HepG2 (cell line): ENCODE data around the gene GBX1. TPM values are rescaled to one million over a fixed set of nuclear protein-coding genes. Genes with fewer than 3 reads are reported as not detected.

Source experiments
- E2F2 ChIP-seq: sonication (generic); formaldehyde crosslinking; IDR thresholded peaks from 2 replicates; pipeline ENCODE4 v1.4.0; 2020; ENCODE audit warnings: missing genetic modification reagents, borderline replicate concordance
- FIP1L1 ChIP-seq: fragments of 200-400 bp; formaldehyde crosslinking; IDR thresholded peaks from 2 replicates; pipeline ENCODE4 v1.6.1; 2018; ENCODE audit warnings: low read depth, mild to moderate bottlenecking, low read length, moderate library complexity, borderline replicate concordance; ENCODE audit not compliant: insufficient read depth
- IRF2 ChIP-seq: IDR thresholded peaks from 2 replicates; pipeline ENCODE4 v1.6.1; 2018; ENCODE audit warnings: missing genetic modification reagents, missing compliant biosample characterization
- MXD3 ChIP-seq: IDR thresholded peaks from 2 replicates; pipeline ENCODE4 v1.6.1; 2016; ENCODE audit warnings: mild to moderate bottlenecking, missing biosample characterization, missing genetic modification reagents
- MYNN ChIP-seq: sonication (generic); formaldehyde crosslinking; IDR thresholded peaks from 2 replicates; pipeline ENCODE4 v1.4.0; 2020; ENCODE audit warnings: mild to moderate bottlenecking, low read depth, missing genetic modification reagents
- PAWR ChIP-seq: sonication (generic); formaldehyde crosslinking; IDR thresholded peaks from 2 replicates; pipeline ENCODE4 v1.4.0; 2020; ENCODE audit warnings: missing genetic modification reagents, mild to moderate bottlenecking, borderline replicate concordance
- RARG ChIP-seq: sonication (generic); formaldehyde crosslinking; IDR thresholded peaks from 2 replicates; pipeline ENCODE4 v1.4.0; 2020; ENCODE audit warnings: low read depth, mild to moderate bottlenecking, missing genetic modification reagents
- REL ChIP-seq: sonication (generic); formaldehyde crosslinking; conservative IDR thresholded peaks from 2 replicates; pipeline ENCODE4 v1.8.0; 2022; ENCODE audit warnings: mild to moderate bottlenecking, missing genetic modification reagents, moderate library complexity
- ZBTB40 ChIP-seq, 2 experiments: fragments of 450-650 bp in 1 of 2; sonication (generic) in 1 of 2; formaldehyde crosslinking in 1 of 2; IDR thresholded peaks; 2 replicates each; pipeline versions ENCODE4 v1.6.1 to v1.8.0; 2016 to 2022; ENCODE audit warnings: antibody characterized with exemption in 1 of 2, mild to moderate bottlenecking in 1 of 2, missing genetic modification reagents in 1 of 2
- ZFP41 ChIP-seq: sonication (generic); formaldehyde crosslinking; IDR thresholded peaks from 2 replicates; pipeline ENCODE4 v1.4.0; 2020; ENCODE audit warnings: mild to moderate bottlenecking, missing genetic modification reagents, borderline replicate concordance
- ZNF232 ChIP-seq: sonication (generic); formaldehyde crosslinking; IDR thresholded peaks from 2 replicates; pipeline ENCODE4 v1.4.0; 2020; ENCODE audit warnings: missing genetic modification reagents, borderline replicate concordance
- ZNF296 ChIP-seq: sonication (generic); formaldehyde crosslinking; conservative IDR thresholded peaks from 2 replicates; pipeline ENCODE4 v1.5.0; 2020; ENCODE audit warnings: mild to moderate bottlenecking, missing genetic modification reagents
- ZNF382 ChIP-seq: sonication (generic); formaldehyde crosslinking; IDR thresholded peaks from 2 replicates; pipeline ENCODE4 v1.5.0; 2020; ENCODE audit warnings: missing genetic modification reagents, mild to moderate bottlenecking, borderline replicate concordance
- ZNF513 ChIP-seq: sonication (generic); formaldehyde crosslinking; conservative IDR thresholded peaks from 2 replicates; pipeline ENCODE4 v1.5.0; 2020; ENCODE audit warnings: missing genetic modification reagents
- ZNF790 ChIP-seq: sonication (generic); formaldehyde crosslinking; IDR thresholded peaks from 2 replicates; pipeline ENCODE4 v1.8.0; 2022; ENCODE audit warnings: missing genetic modification reagents, mild to moderate bottlenecking, borderline replicate concordance
- polyA plus RNA-seq, 8 experiments: library from polyadenylated mRNA; depleted of rRNA in 3 of 8; stranded (reverse) in 7 of 8; unstranded in 1 of 8; fragments of >200 nt; fragmentation: Illumina TruSeq in 4 of 8; extraction: Trizol in 4 of 8; gene quantifications; 2 replicates each; pipeline versions ENCODE4 v1.2.1 to v1.2.3, GENCODE V29; 2011 to 2016; ENCODE audit warnings: low read depth in 4 of 8, missing spikeins in 1 of 8, mixed read lengths in 1 of 8; ENCODE audit not compliant: insufficient read depth in 1 of 8
- total RNA-seq, 5 experiments: library from RNA; depleted of rRNA; stranded (reverse); fragments of >200 nt; fragmentation: Illumina TruSeq; extraction: Trizol; gene quantifications; 2 replicates each; pipeline ENCODE4 v1.2.3, GENCODE V29; 2016; ENCODE audit warnings: low read depth in 1 of 5

Gene GBX1
- total and polyA plus RNA-seq, 2 of the 13 experiments (the other 11 are each of a cell fraction or from before 2014, with no cell fraction given) = not detected

GRCh38 chr7:151172273-151173141 lies 5.0 kb upstream of the GBX1 start (continued):
- no peak for TF ChIP-seq ZBTB40 (IDR thresholded peaks at IDR 0.05)
- no peak for TF ChIP-seq ZBTB40 (CRISPR knock-in tag; IDR thresholded peaks at IDR 0.05)
- no peak for TF ChIP-seq FIP1L1
- no peak for TF ChIP-seq ZFP41
- TF ChIP-seq ZNF382 (CRISPR knock-in tag) = no peak
- TF ChIP-seq MXD3 (CRISPR knock-in tag) = no peak
- TF ChIP-seq PAWR = no peak
- no peak for TF ChIP-seq RARG (CRISPR knock-in tag)
- TF ChIP-seq ZNF232 = no peak
- TF ChIP-seq E2F2 (CRISPR knock-in tag) = no peak
- no peak for TF ChIP-seq REL (CRISPR knock-in tag)
- TF ChIP-seq MYNN (CRISPR knock-in tag) = no peak
- no peak for TF ChIP-seq ZNF513 (CRISPR knock-in tag)
- TF ChIP-seq IRF2 (CRISPR knock-in tag) = peak; percentile 77; the same call in 1 of the 2 replicates
- no peak for TF ChIP-seq ZNF790
- no peak for TF ChIP-seq ZNF296 (CRISPR knock-in tag)
